ENCODE measurements around the gene TADA3. TPM values are rescaled to one million over a fixed set of nuclear protein-coding genes. Genes with fewer than 3 reads are reported as not detected.

TADA3 gene
- total and polyA plus RNA-seq, 9 of the 15 experiments (the other 6 are each of a cell fraction or from before 2014, with no cell fraction given): 4.1 to 110 (median 74.8) TPM

DNA sequence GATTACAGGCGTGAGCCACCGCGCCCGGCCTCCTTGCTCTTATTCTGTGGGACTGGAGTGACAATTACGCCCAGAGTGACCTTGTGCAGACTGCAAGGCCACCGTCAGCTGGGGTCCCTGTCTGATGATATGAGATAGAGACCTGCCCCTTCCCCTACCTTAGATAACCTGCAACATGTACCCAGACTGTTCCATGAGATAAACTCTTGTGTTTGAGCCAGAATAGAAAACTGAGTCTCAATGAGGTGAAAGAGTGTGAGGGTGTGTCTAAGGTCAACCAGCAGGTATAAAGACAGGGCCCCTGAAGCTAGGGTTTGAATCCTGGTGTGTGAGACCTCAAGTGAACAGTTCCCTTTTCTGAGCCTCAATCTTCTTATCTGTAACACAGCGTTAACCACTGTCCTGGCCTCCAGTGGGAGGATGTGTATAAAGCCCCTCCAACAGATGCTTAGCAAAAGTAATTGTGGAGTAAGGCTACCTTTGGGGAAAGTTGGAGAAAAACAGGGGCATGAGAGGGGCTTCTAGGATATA is 6.0 kb downstream of the TADA3 start (continued):
- TF ChIP-seq, protein P1, sequence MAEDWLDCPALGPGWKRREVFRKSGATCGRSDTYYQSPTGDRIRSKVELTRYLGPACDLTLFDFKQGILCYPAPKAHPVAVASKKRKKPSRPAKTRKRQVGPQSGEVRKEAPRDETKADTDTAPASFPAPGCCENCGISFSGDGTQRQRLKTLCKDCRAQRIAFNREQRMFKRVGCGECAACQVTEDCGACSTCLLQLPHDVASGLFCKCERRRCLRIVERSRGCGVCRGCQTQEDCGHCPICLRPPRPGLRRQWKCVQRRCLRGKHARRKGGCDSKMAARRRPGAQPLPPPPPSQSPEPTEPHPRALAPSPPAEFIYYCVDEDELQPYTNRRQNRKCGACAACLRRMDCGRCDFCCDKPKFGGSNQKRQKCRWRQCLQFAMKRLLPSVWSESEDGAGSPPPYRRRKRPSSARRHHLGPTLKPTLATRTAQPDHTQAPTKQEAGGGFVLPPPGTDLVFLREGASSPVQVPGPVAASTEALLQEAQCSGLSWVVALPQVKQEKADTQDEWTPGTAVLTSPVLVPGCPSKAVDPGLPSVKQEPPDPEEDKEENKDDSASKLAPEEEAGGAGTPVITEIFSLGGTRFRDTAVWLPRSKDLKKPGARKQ (CRISPR knock-in tag; IDR thresholded peaks at IDR 0.05): no peak
- TF ChIP-seq, protein P2, sequence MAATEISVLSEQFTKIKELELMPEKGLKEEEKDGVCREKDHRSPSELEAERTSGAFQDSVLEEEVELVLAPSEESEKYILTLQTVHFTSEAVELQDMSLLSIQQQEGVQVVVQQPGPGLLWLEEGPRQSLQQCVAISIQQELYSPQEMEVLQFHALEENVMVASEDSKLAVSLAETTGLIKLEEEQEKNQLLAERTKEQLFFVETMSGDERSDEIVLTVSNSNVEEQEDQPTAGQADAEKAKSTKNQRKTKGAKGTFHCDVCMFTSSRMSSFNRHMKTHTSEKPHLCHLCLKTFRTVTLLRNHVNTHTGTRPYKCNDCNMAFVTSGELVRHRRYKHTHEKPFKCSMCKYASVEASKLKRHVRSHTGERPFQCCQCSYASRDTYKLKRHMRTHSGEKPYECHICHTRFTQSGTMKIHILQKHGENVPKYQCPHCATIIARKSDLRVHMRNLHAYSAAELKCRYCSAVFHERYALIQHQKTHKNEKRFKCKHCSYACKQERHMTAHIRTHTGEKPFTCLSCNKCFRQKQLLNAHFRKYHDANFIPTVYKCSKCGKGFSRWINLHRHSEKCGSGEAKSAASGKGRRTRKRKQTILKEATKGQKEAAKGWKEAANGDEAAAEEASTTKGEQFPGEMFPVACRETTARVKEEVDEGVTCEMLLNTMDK (IDR thresholded peaks at IDR 0.05; ENCODE audit: borderline replicate concordance, insufficient read depth, low read depth, low read length, poor library complexity, severe bottlenecking): no peak
- TF ChIP-seq MYC (IDR thresholded peaks at IDR 0.05; ENCODE audit: low read depth, low read length) (0 out of 2 replicates have a peak, but pooled peaks have one; percentile 3), MYC (CRISPR knock-in tag; IDR thresholded peaks at IDR 0.05; ENCODE audit: borderline replicate concordance, low read depth) (peak; percentile 11; the same call in 1 of the 2 replicates), ZFP1 (CRISPR knock-in tag; IDR thresholded peaks at IDR 0.05) (no peak), SMARCB1 (IDR thresholded peaks at IDR 0.05; ENCODE audit: insufficient read length, low read depth) (peak; percentile 52), FOSL1 (tag; conservative IDR thresholded peaks at IDR 0.05) (no peak), TBP (optimal IDR thresholded peaks at IDR 0.05; ENCODE audit: low read depth, low read length) (peak; percentile 90), ATF1 (CRISPR knock-in tag; IDR thresholded peaks at IDR 0.05) (no peak), ATF1 (tag; IDR thresholded peaks at IDR 0.05) (no peak), CBFA2T3 (IDR thresholded peaks at IDR 0.05) (peak; percentile 96), SREBF1 (IDR thresholded peaks at IDR 0.05; ENCODE audit: borderline replicate concordance, low read depth, low read length) (no peak), ETV6 (IDR thresholded peaks at IDR 0.05; ENCODE audit: borderline replicate concordance in 1 of 2, low read depth in 2 of 2, low read length in 1 of 2) (no peak), ETV6 (CRISPR knock-in tag; IDR thresholded peaks at IDR 0.05; ENCODE audit: borderline replicate concordance) (no peak), ETS2 (tag; IDR thresholded peaks at IDR 0.05; ENCODE audit: borderline replicate concordance, poor library complexity, severe bottlenecking) (no peak), RFX1 (IDR thresholded peaks at IDR 0.05) (no peak), SMARCA4 (IDR thresholded peaks at IDR 0.05) (peak; percentile 47)
- TF ChIP-seq, protein P3, sequence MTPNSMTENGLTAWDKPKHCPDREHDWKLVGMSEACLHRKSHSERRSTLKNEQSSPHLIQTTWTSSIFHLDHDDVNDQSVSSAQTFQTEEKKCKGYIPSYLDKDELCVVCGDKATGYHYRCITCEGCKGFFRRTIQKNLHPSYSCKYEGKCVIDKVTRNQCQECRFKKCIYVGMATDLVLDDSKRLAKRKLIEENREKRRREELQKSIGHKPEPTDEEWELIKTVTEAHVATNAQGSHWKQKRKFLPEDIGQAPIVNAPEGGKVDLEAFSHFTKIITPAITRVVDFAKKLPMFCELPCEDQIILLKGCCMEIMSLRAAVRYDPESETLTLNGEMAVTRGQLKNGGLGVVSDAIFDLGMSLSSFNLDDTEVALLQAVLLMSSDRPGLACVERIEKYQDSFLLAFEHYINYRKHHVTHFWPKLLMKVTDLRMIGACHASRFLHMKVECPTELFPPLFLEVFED (CRISPR knock-in tag; conservative IDR thresholded peaks at IDR 0.05): no peak
- TF ChIP-seq, protein P4, sequence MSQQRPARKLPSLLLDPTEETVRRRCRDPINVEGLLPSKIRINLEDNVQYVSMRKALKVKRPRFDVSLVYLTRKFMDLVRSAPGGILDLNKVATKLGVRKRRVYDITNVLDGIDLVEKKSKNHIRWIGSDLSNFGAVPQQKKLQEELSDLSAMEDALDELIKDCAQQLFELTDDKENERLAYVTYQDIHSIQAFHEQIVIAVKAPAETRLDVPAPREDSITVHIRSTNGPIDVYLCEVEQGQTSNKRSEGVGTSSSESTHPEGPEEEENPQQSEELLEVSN (IDR thresholded peaks at IDR 0.05; ENCODE audit: borderline replicate concordance in 1 of 2, extremely low read depth in 1 of 2, insufficient read depth in 1 of 2, insufficient read length in 1 of 2, low read depth in 1 of 2, low read length in 1 of 2, poor library complexity in 1 of 2, severe bottlenecking in 1 of 2): no peak
- TF ChIP-seq, protein P5, sequence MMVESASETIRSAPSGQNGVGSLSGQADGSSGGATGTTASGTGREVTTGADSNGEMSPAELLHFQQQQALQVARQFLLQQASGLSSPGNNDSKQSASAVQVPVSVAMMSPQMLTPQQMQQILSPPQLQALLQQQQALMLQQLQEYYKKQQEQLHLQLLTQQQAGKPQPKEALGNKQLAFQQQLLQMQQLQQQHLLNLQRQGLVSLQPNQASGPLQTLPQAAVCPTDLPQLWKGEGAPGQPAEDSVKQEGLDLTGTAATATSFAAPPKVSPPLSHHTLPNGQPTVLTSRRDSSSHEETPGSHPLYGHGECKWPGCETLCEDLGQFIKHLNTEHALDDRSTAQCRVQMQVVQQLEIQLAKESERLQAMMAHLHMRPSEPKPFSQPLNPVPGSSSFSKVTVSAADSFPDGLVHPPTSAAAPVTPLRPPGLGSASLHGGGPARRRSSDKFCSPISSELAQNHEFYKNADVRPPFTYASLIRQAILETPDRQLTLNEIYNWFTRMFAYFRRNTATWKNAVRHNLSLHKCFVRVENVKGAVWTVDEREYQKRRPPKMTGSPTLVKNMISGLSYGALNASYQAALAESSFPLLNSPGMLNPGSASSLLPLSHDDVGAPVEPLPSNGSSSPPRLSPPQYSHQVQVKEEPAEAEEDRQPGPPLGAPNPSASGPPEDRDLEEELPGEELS (CRISPR knock-in tag; IDR thresholded peaks at IDR 0.05; ENCODE audit: borderline replicate concordance): no peak

All from K562 (cell line).